Epithelial cell of proximal tubule (primary cell): ENCODE data around the gene LRRD1. TPM values are rescaled to one million over a fixed set of nuclear protein-coding genes. Genes with fewer than 3 reads are reported as not detected.

Source experiments
- DNase-seq: peaks from one replicate; pipeline ENCODE4 v3.0.0-alpha.2; 2011; ENCODE audit warnings: low read depth
- H3K4me3 ChIP-seq: 2 replicates; pipeline ENCODE4 v1.5.1; 2011; ENCODE audit warnings: low read depth, mild to moderate bottlenecking, low read length
- total RNA-seq: library from RNA; depleted of rRNA; stranded (reverse); fragments of >200 nt; gene quantifications from 2 replicates; pipeline ENCODE4 v1.2.3, GENCODE V29; 2015
- TF ChIP-seq, protein P1 (sequence below): conservative IDR thresholded peaks from 2 replicates; pipeline ENCODE4 v1.5.1; 2012; ENCODE audit warnings: low read depth, mild to moderate bottlenecking, low read length

LRRD1 gene
- total RNA-seq, 1 donor from 2014 or later = not detected

DNA sequence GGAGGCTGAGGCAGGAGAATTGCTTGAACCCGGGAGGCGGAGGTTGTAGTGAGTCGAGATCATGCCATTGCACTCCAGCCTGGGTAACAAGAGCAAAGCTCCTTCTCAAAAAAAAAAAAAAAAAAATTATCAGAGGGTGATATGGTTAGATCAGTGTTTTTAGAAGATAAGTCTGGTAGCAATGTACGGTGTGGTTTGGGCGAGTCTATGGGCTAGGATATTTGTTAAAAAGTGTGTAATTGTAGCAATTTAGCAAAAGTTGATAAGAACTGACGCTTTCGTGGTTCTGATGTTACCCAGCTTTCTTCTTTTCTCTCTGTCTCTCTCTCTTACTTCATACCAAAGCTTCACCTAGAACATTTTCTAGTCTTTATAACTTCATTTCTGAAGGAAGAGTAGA is 37.8 kb downstream of the LRRD1 start:
- no peak for DNase-seq
- TF ChIP-seq, protein P1, sequence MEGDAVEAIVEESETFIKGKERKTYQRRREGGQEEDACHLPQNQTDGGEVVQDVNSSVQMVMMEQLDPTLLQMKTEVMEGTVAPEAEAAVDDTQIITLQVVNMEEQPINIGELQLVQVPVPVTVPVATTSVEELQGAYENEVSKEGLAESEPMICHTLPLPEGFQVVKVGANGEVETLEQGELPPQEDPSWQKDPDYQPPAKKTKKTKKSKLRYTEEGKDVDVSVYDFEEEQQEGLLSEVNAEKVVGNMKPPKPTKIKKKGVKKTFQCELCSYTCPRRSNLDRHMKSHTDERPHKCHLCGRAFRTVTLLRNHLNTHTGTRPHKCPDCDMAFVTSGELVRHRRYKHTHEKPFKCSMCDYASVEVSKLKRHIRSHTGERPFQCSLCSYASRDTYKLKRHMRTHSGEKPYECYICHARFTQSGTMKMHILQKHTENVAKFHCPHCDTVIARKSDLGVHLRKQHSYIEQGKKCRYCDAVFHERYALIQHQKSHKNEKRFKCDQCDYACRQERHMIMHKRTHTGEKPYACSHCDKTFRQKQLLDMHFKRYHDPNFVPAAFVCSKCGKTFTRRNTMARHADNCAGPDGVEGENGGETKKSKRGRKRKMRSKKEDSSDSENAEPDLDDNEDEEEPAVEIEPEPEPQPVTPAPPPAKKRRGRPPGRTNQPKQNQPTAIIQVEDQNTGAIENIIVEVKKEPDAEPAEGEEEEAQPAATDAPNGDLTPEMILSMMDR = no peak
- H3K4me3 ChIP-seq = no peak overlapping the region

DNA sequence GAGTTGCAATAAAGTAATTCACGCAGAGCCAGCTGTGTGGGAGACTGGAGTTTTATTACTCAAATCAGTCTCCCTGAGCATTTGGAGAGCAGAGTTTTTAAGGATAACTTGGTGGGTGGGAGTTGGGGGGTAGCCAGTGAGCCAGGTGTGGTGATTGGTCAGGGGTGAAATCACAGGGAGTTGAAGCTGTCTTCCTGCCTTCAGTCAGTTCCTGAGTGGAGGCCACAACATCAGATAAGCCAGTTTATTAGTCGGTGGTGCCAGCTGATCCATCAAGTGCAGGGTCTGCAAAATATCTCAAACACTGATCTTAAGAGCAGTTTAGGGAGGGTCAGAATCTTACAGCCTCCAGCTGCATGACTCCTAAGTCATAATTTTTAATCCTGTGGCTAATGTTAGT is 41.4 kb downstream of the LRRD1 start:
- TF ChIP-seq, protein P1 = no peak
- no peak for DNase-seq
- H3K4me3 ChIP-seq = no peak overlapping the region

- TF ChIP-seq, protein P1 = no peak
- no peak for DNase-seq
- H3K4me3 ChIP-seq = peak overlapping the region; percentile 93
Measured at GRCh38 chr7:92135052-92135889, 43.7 kb downstream of the LRRD1 start.

DNA sequence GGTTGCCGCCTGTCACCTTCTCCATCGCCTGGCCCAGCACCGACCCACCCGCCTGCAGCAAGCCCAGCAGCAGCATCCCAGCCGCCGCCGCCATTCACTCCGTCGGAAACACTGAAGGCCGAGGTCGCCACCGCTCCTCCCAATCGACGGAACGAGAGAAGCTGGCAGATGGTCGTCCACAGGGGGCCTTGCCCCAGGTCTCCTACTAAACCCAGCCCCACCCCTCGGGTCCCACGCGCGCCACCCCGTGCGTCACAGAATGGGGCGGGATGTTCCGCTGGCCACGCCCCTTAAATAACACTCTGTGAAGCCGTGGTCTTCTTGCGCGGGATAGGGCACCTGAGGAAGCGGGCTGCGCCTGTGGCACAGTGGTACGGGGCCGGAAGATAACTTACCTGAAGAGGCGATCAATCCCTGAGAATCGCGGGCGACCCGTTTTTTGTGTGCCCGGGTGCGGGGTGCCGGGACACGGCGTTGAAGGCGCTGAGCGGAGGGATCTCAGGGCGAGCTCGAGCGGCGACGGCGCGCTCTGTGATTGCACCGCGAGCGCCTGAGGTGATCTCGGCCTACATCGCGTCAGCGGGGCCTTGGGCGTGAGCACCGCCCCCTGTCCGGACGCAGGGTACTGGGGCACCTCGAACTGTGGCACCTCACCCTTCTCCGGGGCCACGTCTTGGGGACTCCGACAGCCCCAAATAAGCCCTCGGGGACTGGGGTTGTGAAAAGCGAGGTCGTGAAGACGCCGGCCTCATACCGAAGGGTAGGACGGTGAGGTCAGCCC is 44.5 kb downstream of the LRRD1 start, which contains the start of gene CYP51A1:
TSS of gene CYP51A1 (minus strand) at position 207 of the 781 bp plus-strand sequence. CDS start at position 94, 113 bp downstream.
- peak within 1 kb of the TSS; percentile 93 for H3K4me3 ChIP-seq
- peak; percentile 52 for DNase-seq
- TF ChIP-seq, protein P1 = no peak

DNA sequence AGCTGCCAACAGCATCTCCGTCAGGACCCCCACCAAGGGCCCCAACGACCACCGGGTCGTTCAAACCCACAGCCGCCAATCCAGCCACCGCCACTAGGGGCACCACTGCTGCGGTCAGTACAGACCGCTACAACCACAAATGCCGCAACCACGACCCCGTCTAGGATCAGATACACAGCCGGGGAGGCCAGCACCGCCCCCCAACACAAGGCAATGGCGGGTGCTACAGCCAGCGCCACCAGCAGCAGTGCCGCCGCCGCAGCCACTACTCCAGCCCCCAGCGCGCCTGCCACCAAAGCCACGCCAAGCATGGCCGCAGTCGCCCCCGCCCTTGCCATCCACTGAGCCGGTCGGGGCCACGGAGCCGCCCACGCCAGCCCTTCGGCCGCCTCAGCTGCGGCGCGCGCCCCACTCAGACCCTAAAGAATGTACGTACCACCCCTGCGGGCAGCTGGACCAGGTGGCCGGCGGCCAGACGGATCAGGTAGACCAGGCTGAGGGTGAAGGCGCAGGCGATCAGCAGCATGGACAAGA is 45.1 kb downstream of the LRRD1 start:
- peak overlapping the region; percentile 93 for H3K4me3 ChIP-seq
- TF ChIP-seq, protein P1 = peak; percentile 84
- no peak for DNase-seq

- H3K4me3 ChIP-seq = peak overlapping the region; percentile 93
- TF ChIP-seq, protein P1 = no peak
- DNase-seq = no peak
Measured at GRCh38 chr7:92133133-92133736, 45.7 kb downstream of the LRRD1 start.
